Activated naive CD4-positive, alpha-beta T cell treated with anti-CD3 and anti-CD28 coated beads, Interleukin-2, amount 50 U/mL, for 16 hours (primary cell): Measurements from ENCODE around the gene ZNF362.
"Not testable (repeated sequence)": the region's sequence is repeated elsewhere in the genome, so short reads cannot be mapped to it uniquely, and the experiment has no call there.

Source experiments
- DNase-seq: peaks from one replicate; pipeline ENCODE4 v3.0.0-alpha.2; 2020

ZNF362 gene

DNA sequence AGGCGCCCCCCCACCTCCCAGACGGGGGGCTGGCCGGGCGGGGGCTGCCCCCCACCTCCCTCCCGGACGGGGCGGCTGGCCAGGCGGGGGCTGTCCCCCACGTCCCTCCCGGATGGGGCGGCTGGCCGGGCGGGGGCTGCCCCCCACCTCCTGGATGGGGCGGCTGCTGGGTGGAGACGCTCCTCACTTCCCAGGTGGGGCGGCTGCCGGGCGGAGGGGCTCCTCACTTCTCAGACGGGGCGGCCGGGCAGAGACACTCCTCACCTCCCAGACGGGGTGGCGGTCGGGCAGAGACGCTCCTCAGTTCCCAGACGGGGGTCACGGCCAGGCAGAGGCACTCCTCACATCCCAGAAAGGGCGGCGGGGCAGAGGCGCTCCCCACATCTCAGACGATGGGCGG, 53.1 kb downstream of the ZNF362 start:
- not testable (repeated sequence) for DNase-seq

GRCh38 chr1:33310702-33311101, 54.4 kb downstream of the ZNF362 start:
- no peak for DNase-seq

GRCh38 chr1:33311706-33312412, 55.6 kb downstream of the ZNF362 start:
- DNase-seq: no peak

DNA sequence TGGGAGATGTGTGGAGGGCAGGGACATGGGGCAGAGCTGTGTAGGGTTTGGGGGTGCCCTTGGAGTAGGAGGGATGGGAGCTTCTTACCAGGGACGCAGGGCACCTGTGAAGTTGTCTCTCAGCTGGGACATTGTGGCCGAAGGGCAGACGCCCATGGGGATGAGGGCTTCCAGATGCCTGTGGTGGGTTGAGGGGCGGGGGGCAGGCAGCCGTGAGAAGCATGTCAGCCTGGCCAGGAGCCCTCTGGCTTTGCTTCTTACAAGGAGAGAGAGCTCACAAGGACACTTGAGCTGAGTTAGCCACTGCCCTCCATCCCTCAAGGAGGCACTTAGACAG, 56.1 kb downstream of the ZNF362 start:
- no peak for DNase-seq

DNA sequence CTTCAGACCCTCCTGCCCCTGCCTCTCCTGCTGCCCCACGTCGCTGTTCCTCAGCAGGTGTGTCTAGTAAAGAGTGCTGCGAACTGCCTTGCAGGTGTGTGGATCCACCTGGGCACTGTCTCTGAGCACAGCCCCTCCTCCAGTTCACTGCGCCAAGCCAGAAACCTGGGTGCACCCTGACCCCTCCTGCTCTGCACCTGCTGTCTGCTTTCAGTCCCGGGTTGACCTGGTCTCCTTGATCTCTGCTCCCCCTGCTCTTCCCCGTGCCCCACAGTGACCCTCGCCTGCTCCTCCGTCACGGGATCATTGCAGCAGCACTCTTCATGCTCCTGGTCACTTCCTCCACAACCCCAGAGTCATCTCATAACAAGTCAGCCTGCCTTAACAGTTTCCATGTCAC, 58.1 kb downstream of the ZNF362 start:
- DNase-seq: no peak

DNA sequence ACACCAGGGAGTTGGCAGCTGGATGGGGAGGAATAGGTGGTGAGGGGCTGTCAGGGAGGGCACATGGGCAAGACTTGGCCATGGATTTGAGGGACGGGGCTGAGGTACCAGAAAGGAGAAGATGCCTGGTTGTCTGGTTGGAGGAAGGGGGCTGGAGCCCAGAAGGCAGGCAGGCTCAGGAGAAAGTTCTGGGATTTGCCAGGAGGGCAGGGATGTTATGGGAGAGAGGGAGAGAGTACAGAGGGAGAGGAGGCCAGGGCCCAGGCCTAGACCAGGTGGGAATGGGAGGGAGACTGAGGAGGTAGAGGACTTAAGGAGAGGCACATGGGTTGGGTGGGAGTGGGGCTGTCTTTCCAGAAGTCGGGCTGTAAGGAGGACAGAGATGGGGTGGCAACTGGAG, 60.3 kb downstream of the ZNF362 start:
- DNase-seq: no peak

DNA sequence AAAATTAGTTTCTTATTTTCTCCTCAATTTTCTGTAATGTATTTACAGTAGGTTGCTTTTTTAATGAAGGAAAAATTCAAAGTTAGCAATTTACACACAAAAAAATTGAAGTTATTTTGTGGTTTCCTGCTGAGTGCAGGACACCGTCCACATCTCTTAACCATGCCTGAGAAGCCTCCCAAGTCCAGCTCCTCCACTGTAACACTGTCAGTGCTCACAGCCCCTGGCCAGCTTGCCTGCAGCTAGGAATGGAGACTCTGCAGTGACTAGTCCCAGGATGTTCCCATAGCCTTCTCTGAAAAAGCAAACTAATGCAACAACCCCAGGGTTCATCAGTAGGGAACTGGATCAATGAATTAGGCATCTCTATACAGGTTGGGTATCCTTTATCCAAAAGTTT, 61.1 kb downstream of the ZNF362 start:
- DNase-seq: no peak

DNA sequence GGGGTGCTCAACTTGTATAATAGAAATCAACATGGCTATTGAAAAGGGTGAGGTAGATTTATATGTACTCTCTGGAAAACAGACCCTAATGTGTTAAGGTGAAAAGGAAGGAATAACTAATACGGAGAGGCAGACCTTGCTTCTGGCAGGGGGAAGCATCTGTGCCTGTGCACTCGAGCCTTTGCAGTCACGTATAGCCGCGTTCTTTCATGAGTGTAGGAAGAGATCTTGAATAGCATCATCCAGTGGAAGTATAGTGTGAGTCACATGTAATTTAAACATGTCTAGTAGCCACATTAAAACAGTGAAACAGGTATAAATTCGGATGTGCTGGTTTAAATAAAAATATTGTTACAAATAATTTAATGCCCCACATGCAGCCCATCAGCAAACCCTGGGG, 61.7 kb downstream of the ZNF362 start:
- DNase-seq: no peak

GRCh38 chr1:33319186-33319948, 63.1 kb downstream of the ZNF362 start:
- DNase-seq: no peak

DNA sequence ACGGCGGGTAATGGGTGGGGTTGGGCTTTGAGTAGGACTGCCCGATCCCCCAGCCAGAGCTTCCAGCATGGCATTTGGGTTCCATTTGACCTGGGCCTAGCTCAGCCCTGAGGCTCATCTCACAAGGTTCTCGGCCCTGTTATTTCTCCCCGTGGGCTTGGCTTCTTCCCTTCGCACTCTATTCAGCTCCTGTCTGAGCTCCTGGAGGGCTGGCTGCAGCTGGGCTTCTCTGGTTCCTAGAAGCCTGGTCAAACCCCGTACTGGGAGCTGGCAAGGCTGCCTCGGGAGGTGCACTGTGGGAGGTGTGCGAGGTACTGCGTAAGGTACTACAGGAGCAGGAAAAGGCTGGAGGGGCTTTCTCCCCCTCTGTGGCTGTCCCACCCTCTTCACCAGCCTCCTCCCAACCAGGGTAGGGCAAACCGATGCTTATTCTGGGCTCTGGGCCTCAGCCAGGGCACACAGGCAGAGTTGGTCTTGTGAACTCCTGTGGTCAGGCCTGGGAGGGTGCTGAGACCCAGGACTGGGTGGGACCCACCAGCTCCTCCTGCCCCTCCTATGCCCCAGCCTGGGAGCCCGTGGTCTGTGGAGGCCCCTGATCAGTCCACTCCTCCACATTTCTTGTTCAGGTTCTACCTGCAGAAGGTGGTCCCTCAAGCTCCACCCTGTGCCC, 63.8 kb downstream of the ZNF362 start:
- no peak for DNase-seq

- DNase-seq: no peak
Measured at GRCh38 chr1:33320619-33321165, 64.4 kb downstream of the ZNF362 start, which contains the start of gene A3GALT2. TSS of gene A3GALT2 (minus strand) at chr1:33321098. CDS start at chr1:33321098, 0 bp downstream.

DNA sequence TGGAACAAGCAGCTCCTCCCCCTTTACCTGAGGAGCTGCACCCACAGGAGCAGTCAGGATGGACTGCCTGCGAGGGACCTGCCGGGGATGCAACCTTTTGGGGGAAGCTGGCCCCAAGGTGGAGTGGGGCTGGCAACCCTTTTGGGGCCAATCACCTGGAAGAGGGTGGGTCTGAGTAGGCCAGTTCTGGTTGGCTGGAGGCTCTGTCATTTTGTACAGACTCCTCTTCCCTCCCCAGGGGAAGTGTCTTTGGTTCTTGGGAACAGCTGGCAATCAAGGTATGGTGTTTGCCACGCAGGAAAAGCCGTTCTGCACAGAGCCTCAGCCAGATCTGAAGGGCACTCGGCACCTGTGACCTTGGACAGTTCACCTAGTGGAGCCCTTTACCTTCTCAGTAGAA, 64.9 kb downstream of the ZNF362 start:
- no peak for DNase-seq

- no peak for DNase-seq
Measured at GRCh38 chr1:33322109-33322508, 65.8 kb downstream of the ZNF362 start.

DNA sequence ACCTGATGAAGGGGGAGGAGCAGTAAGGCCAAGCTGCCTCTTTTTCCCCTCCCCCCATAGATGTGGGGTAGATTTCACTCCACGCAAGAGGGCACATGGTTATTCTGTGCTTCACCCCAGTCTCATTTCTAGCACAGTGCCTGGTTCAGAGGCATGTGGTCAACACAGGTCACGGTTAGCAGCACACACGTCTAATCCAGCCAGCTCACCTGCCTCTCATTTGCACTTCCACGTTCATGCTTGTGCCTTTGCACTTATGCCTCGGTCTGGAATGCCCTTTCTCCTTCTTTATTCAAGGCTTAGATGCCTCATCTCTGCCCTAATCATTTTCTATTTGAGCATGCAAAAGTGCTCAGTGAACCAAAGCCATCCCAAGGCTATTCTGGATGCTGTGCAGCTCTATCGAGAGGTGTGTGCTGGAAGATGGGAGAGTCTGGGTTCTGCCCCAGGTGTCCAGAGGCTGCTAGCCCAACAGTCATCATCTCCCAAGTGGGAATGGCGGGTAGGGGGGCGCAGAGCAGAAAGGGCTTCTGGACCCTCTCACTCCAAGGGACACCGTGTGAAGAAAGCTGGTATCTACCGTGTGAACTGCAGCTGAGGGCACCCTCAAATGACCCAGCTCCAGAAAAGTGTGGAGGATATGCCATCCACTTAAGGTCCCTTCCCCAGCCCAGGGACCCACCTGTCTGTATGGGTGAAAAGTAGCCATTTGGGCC, 66.7 kb downstream of the ZNF362 start:
- DNase-seq: no peak

DNA sequence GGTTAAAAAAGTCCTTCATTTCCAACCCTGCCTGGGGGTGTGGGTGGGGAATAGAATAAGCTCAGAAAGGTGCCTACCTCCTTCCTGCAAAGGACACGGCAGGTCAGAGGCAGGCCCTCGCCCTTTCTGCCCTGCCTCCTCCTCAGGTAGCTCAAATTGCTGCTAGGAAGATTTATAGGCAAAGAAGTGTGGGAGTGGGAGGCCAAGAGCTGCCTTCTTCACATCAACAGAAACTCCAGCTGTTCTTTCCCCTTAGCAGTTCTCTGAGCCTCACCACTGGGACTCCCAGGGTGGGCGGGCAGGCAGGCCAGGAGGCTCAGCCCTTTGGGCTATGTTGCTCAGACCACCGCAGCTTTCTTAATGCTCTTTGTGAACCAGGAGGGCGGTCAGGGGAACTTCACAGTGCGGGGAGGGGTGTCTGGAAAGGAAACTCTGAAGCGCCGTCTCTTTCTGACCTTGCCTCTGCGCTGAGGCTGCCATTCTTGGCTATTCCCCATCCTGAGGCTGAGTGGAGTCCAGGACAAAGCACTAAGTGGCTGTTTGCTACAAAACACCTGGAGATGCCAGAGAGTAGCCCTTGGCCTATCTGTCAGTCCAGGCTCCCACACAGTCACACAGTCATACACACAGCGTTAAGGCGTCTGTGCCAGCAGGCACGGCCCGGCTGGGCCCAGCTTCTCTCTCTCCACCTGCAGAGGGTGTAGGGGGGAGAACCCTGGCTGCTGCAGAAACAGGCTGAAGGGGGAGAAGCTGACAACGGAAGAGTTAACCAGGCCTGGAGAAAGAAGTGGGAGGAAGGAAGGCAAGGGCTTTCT, 67.6 kb downstream of the ZNF362 start:
- no peak for DNase-seq

GRCh38 chr1:33324677-33325575, 68.6 kb downstream of the ZNF362 start:
- no peak for DNase-seq

DNA sequence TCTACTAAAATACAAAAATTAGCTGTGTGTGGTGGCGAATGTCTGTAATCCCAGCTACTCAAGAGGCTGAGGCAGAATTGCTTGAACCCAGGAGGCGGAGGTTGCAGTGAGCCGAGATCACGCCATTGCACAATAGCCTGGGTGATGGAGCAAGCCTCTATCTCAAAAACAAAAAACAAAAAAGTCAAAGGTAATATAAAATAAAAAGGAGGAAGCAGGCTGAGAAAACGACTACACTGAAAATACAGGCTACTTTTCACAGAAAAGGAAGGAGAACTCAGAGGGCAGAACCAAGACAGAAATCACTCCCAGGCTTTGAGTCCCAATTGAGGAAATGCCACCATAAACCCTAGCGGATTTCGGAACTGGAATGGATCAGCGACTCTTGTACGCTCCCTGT, 70.5 kb downstream of the ZNF362 start:
- no peak for DNase-seq

DNA sequence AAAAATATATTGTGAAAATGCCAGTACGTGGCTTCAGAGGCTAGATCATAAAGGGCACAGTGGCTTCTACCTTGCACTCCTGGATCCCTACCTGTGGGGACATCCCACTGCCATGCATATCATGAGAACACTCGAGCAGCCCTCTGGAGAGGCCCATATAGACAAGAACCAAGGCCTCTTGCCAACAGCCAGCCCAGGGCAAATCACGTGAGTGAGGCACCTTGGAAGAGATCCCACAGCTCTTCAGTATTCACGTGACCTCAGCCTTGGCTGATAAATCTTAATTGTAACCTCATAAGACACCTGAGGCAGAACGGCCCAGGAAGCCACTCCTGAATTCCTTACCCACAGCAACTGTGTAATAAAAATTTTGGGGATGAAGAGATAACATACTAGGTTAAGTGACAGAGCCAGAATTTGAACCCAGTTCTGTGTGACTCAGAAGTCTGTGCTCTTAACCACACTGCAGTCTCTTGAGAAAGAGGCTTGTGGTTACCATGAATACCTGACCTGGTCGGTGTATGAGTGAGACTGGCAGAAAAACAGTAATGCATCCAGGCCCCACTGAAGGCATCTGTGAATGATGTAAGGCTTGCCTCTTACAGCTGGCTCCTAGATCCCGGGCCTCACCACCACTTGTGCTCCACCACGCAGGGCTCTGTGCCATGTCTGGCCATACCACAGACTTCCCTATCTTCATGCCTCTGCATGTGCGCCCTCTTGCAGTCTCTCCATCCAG, 71.5 kb downstream of the ZNF362 start:
- DNase-seq: no peak

DNA sequence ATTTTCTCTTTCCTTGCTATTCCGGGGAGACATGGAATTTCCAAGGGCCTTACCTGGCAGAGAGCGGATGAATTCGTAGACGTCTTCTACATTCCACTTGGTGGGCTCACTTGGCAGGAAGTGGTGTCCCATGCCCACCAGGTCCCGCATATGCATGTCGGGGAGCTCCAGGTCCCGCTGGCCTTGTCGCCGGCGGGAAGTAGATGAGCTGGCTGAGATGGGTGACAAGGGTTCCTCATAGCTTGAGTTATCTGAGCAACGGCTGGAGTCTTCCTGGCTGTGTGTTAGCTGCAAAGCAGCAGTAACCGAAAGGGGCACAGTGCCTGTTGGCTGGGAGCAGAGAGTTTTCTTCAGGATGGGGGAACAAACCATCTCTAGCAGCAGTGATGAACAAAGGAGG, 72.5 kb downstream of the ZNF362 start:
- no peak for DNase-seq

- DNase-seq: no peak
Measured at GRCh38 chr1:33329600-33330305, 73.5 kb downstream of the ZNF362 start.
